ENCODE measurements around the gene HEXB. TPM values are rescaled to one million over a fixed set of nuclear protein-coding genes. Genes with fewer than 3 reads are reported as not detected.

The HEXB gene
- total and polyA plus RNA-seq, 2 of the 13 experiments (the other 11 are each of a cell fraction or from before 2014, with no cell fraction given): 100 to 104 TPM

GRCh38 chr5:74642543-74642863 lies 42.5 kb upstream of the HEXB start (continued):
- no peak for TF ChIP-seq HNRNPK (IDR thresholded peaks at IDR 0.05; ENCODE audit: low read depth, low read length, poor library complexity, severe bottlenecking)
- TF ChIP-seq NFRKB (IDR thresholded peaks at IDR 0.05): no peak
- TF ChIP-seq AFF4 (CRISPR knock-in tag; IDR thresholded peaks at IDR 0.05): no peak
- TF ChIP-seq ARID4A (CRISPR knock-in tag; IDR thresholded peaks at IDR 0.05; ENCODE audit: borderline replicate concordance): 0 out of 2 replicates have a peak, but pooled peaks have one; percentile 38
- no peak for TF ChIP-seq ZNF326 (CRISPR knock-in tag; IDR thresholded peaks at IDR 0.05; ENCODE audit: borderline replicate concordance)
- TF ChIP-seq DRAP1 (CRISPR knock-in tag; IDR thresholded peaks at IDR 0.05): no peak
- no peak for TF ChIP-seq ZNF253 (CRISPR knock-in tag; IDR thresholded peaks at IDR 0.05; ENCODE audit: borderline replicate concordance)
- no peak for TF ChIP-seq ZNF790 (CRISPR knock-in tag; IDR thresholded peaks at IDR 0.05; ENCODE audit: borderline replicate concordance)
- peak; percentile 29; the same call in 1 of the 2 replicates for TF ChIP-seq HOXA3 (CRISPR knock-in tag; IDR thresholded peaks at IDR 0.05)
- TF ChIP-seq ISX (CRISPR knock-in tag; conservative IDR thresholded peaks at IDR 0.05): no peak
- TF ChIP-seq ZNF605 (CRISPR knock-in tag; IDR thresholded peaks at IDR 0.05): no peak
- TF ChIP-seq ZNF792 (CRISPR knock-in tag; IDR thresholded peaks at IDR 0.05): no peak; the same call in 1 of the 2 replicates
- 0 out of 2 replicates have a peak, but pooled peaks have one; percentile 16 for TF ChIP-seq HNF4G (IDR thresholded peaks at IDR 0.05; ENCODE audit: borderline replicate concordance, low read depth, low read length)
- no peak for TF ChIP-seq HNF4G (CRISPR knock-in tag; IDR thresholded peaks at IDR 0.05; ENCODE audit: borderline replicate concordance, low read depth)
- TF ChIP-seq LCORL (IDR thresholded peaks at IDR 0.05): no peak
- TF ChIP-seq LCORL (CRISPR knock-in tag; IDR thresholded peaks at IDR 0.05): peak; percentile 63; the same call in 1 of the 2 replicates
- no peak for TF ChIP-seq HOXA7 (CRISPR knock-in tag; IDR thresholded peaks at IDR 0.05)
- TF ChIP-seq HHEX (CRISPR knock-in tag; IDR thresholded peaks at IDR 0.05): no peak
- TF ChIP-seq PPARG (CRISPR knock-in tag; conservative IDR thresholded peaks at IDR 0.05): no peak
- TF ChIP-seq ZNF430 (CRISPR knock-in tag; IDR thresholded peaks at IDR 0.05): no peak
- no peak for TF ChIP-seq PHF5A (CRISPR knock-in tag; IDR thresholded peaks at IDR 0.05; ENCODE audit: low read depth, unreplicated experiment)

Measured in HepG2 (cell line).